ENCODE data around the gene ATXN7. TPM values are rescaled to one million over a fixed set of nuclear protein-coding genes. Genes with fewer than 3 reads are reported as not detected.

ATXN7 gene
- total RNA-seq, 4 donors from 2014 or later, result 29.2 to 44.2 (median 38.3) TPM

DNA sequence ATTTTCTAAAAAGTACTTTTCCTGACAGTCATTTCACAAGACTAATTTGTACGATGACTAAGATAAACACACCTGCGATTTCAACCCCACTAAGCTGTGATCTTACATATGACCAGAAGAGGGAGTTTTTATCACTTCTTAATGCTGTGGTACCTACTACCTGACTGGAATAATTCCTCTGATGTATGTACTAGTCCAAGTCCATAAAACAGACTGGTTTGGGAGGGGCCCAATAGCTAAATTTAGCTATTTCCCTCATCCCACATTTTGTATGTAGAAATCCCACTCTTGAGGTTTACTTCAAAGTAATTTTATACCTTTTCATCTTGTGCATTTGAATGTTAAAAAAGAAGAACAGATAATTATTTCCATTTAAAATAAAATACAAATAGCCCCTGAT, 98.2 kb downstream of the ATXN7 start:
- TF ChIP-seq, protein P1, sequence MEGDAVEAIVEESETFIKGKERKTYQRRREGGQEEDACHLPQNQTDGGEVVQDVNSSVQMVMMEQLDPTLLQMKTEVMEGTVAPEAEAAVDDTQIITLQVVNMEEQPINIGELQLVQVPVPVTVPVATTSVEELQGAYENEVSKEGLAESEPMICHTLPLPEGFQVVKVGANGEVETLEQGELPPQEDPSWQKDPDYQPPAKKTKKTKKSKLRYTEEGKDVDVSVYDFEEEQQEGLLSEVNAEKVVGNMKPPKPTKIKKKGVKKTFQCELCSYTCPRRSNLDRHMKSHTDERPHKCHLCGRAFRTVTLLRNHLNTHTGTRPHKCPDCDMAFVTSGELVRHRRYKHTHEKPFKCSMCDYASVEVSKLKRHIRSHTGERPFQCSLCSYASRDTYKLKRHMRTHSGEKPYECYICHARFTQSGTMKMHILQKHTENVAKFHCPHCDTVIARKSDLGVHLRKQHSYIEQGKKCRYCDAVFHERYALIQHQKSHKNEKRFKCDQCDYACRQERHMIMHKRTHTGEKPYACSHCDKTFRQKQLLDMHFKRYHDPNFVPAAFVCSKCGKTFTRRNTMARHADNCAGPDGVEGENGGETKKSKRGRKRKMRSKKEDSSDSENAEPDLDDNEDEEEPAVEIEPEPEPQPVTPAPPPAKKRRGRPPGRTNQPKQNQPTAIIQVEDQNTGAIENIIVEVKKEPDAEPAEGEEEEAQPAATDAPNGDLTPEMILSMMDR (IDR thresholded peaks at IDR 0.05), result peak; percentile 45 to 65 (median 50)
- TF ChIP-seq POLR2A (IDR thresholded peaks at IDR 0.05) (no peak), EP300 (IDR thresholded peaks at IDR 0.05) (no peak)
- Histone ChIP-seq H3K27me3 (no peaks in the 10 kb centered on the region), H3K4me3 (no peak overlapping the region), H3K27ac (no peak overlapping the region), H3K4me1 (peaks cover 0 to 30% (median 13%) of the 10 kb centered on the region in 4 donors), H3K9me3 (no peaks in the 10 kb centered on the region), H3K36me3 (no peaks in the 10 kb centered on the region)
- no peak for DNase-seq (ENCODE audit: low spot score in 2 of 2)
- WGBS, 2 donors, result 57 to 65% methylated on average over 2 of the region's 2 CpGs

DNA sequence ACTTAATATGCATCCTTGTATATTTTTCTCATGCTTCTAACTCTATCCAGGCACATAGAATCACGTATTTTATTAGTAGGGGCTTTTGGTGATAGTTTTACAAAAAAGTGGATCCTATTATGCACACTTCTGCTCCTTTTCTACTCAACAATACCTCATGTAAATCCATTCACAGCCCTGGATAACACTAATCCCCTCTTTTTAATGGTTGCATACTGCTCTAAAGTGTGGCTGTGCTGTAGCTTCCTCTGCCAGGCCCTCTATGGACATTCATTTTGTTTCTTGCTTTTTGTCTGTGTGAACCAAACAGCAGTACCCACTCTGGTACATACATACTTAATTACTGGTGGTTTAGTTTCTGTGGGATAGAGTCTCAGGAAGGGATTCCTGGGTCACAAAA, 99.8 kb downstream of the ATXN7 start:
- Histone ChIP-seq H3K27me3 (no peaks in the 10 kb centered on the region), H3K9me3 (no peaks in the 10 kb centered on the region), H3K36me3 (no peaks in the 10 kb centered on the region), H3K4me3 (no peak overlapping the region), H3K27ac (no peak overlapping the region), H3K4me1 (peaks cover 0 to 46% (median 24%) of the 10 kb centered on the region in 4 donors)
- TF ChIP-seq POLR2A (IDR thresholded peaks at IDR 0.05) (no peak), EP300 (IDR thresholded peaks at IDR 0.05) (no peak)
- TF ChIP-seq, protein P1 (IDR thresholded peaks at IDR 0.05), result no peak
- WGBS, 2 donors, result 78 to 95% methylated on average over 1 of the region's 1 CpG
- DNase-seq (ENCODE audit: low spot score in 2 of 2), result no peak

DNA sequence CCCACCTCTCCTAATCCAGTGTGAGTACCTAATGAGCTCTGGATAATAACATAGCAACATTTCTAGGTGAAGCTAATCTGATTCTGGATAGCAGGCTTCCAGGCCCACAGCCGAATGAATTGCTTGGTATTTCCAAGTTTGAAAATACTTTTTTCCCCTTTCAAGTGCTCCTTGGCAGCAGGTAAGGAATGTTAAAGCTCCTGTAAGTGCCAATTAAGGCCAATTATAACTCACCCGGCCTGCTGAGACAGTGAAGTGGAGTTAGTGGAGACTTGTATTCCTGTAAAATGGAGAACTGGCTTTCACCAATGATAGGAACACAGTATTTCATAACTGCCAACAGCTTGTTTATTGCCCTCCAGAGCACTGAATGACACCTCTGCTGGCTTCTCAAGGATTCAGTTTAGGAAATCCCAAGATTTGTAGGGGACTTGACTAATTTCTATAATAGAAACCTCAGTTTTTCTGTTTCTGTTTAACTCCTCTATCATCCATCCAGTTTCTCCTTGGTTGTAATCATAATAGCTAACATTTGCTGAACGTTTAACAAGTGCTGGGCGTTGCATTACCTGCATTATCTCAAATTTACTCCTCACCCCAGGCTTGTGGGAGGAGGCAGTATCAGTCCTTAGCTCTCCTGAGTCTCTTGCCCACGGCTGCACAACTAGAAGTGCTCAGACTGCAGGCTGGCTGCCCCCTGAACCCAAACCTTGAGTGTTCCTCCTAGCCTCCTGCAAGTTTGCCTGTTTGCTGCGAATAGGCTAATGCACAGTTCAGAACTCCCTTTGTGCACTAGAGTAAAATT, 101.2 kb downstream of the ATXN7 start:
- Histone ChIP-seq H3K36me3 (no peaks in the 10 kb centered on the region), H3K9me3 (no peaks in the 10 kb centered on the region), H3K4me1 (peaks cover 0 to 46% (median 35%) of the 10 kb centered on the region in 4 donors), H3K4me3 (no peak overlapping the region), H3K27ac (no peak overlapping the region), H3K27me3 (no peaks in the 10 kb centered on the region)
- 70 to 71% methylated on average over 6 of the region's 6 CpGs for WGBS, 2 donors
- DNase-seq (ENCODE audit: low spot score in 2 of 2), result no peak
- TF ChIP-seq, protein P1 (IDR thresholded peaks at IDR 0.05), result no peak
- TF ChIP-seq POLR2A (IDR thresholded peaks at IDR 0.05) (no peak), EP300 (IDR thresholded peaks at IDR 0.05) (no peak)

DNA sequence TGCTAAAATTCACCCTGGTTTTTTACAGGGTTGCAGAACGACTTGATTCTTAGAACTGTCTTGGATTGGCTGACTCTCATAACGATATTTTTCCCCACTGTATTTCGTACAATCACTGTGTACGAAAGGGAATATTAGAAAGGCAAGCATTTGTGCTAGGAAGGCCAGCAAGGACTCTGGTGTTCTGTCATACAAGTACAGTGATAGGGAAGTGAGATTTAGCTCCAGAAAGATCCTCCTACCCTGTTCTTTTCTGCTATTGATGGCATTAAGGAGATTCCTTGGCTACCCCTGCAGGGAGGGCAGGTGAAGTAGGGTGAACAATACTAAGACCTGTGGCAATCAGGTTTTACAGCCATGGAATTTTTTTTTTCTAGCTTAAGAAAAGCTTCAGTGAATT, 102.3 kb downstream of the ATXN7 start:
- WGBS, 2 donors, result 74 to 89% methylated on average over 4 of the region's 4 CpGs
- peaks cover 0 to 46% (median 38%) of the 10 kb centered on the region in 4 donors for H3K4me1 ChIP-seq
- H3K27ac ChIP-seq, result no peak overlapping the region
- TF ChIP-seq EP300 (IDR thresholded peaks at IDR 0.05), result no peak
- TF ChIP-seq, protein P1 (IDR thresholded peaks at IDR 0.05), result no peak
- no peak for TF ChIP-seq POLR2A (IDR thresholded peaks at IDR 0.05)
- H3K27me3 ChIP-seq, result no peaks in the 10 kb centered on the region
- no peaks in the 10 kb centered on the region for H3K36me3 ChIP-seq
- H3K9me3 ChIP-seq, result no peaks in the 10 kb centered on the region
- no peak overlapping the region for H3K4me3 ChIP-seq
- no peak for DNase-seq (ENCODE audit: low spot score in 2 of 2)

DNA sequence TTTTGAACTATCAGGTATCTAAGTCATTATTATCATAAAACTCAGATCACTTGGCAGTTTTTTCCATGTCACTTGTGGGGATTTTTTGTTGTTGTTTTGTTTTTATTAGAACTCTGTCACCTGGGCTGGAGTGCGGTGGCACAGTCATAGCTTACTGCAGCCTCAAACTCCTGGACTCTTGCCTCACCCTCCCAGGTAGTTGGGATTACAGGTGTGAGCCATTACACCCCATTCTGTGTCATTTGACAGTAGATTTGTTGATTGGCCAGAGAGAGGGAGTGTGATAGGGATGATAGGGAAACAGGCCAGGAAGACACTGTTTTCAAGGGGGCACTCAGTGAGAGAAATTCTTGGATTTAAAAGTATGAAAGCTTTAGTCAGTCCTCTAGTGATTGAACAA, 103.2 kb downstream of the ATXN7 start:
- no peaks in the 10 kb centered on the region for H3K36me3 ChIP-seq
- no peak for DNase-seq (ENCODE audit: low spot score in 2 of 2)
- peaks cover 0 to 51% (median 43%) of the 10 kb centered on the region in 4 donors for H3K4me1 ChIP-seq
- H3K27ac ChIP-seq, result peak overlapping the region in 3 of 4 donors; percentile 68 to 73 (median 70)
- TF ChIP-seq EP300 (IDR thresholded peaks at IDR 0.05), result no peak
- TF ChIP-seq, protein P1 (IDR thresholded peaks at IDR 0.05), result no peak
- TF ChIP-seq POLR2A (IDR thresholded peaks at IDR 0.05), result no peak
- no peaks in the 10 kb centered on the region for H3K9me3 ChIP-seq
- H3K4me3 ChIP-seq, result no peak overlapping the region
- no peaks in the 10 kb centered on the region for H3K27me3 ChIP-seq
- WGBS, 2 donors, result 96 to 100% methylated on average over 1 of the region's 1 CpG
